HFFc6 (cell line): Measurements from ENCODE around the gene RIBC2. TPM values are rescaled to one million over a fixed set of nuclear protein-coding genes. Genes with fewer than 3 reads are reported as not detected.

Source experiments
- DNase-seq: peaks from one replicate; pipeline ENCODE4 v3.0.0-alpha.2; 2018
- H3K27ac Mint-ChIP-seq: 2 replicates; pipeline ENCODE4 v1.8.0; 2020; ENCODE audit warnings: mild to moderate bottlenecking, mixed read lengths
- H3K27me3 Mint-ChIP-seq: 2 replicates; pipeline ENCODE4 v1.8.0; 2021; ENCODE audit warnings: mild to moderate bottlenecking, moderate library complexity, mixed read lengths; ENCODE audit not compliant: insufficient read depth
- H3K36me3 Mint-ChIP-seq: 2 replicates; pipeline ENCODE4 v1.8.0; 2021; ENCODE audit warnings: low read depth, mixed read lengths
- H3K4me1 Mint-ChIP-seq: 2 replicates; pipeline ENCODE4 v1.8.0; 2020; ENCODE audit warnings: low read depth, mixed read lengths
- H3K4me3 Mint-ChIP-seq: 2 replicates; pipeline ENCODE4 v1.8.0; 2020; ENCODE audit warnings: mild to moderate bottlenecking, moderate library complexity, mixed read lengths
- H3K9me3 Mint-ChIP-seq: 2 replicates; pipeline ENCODE4 v1.8.0; 2020; ENCODE audit warnings: mild to moderate bottlenecking, mixed read lengths
- CTCF ChIP-seq: fragments of 200-600 bp; sonication (generic); IDR thresholded peaks from 2 replicates; pipeline ENCODE4 v1.5.0; 2021; ENCODE audit warnings: antibody characterized with exemption, mild to moderate bottlenecking
- total RNA-seq, 6 experiments: library from RNA; stranded (reverse); fragmentation: NEBNext Ultra II Directional; extraction: Animal tissue kit (Norgen Biotek cat#: 25700); gene quantifications; 2 replicates in 1 of 6; 3 replicates in 5 of 6; pipeline ENCODE4 v1.2.3, GENCODE V29; 2021

Gene RIBC2
- total RNA-seq, 6 experiments from 2014 or later = 1.0 to 3.7 (median 2.4) TPM

DNA sequence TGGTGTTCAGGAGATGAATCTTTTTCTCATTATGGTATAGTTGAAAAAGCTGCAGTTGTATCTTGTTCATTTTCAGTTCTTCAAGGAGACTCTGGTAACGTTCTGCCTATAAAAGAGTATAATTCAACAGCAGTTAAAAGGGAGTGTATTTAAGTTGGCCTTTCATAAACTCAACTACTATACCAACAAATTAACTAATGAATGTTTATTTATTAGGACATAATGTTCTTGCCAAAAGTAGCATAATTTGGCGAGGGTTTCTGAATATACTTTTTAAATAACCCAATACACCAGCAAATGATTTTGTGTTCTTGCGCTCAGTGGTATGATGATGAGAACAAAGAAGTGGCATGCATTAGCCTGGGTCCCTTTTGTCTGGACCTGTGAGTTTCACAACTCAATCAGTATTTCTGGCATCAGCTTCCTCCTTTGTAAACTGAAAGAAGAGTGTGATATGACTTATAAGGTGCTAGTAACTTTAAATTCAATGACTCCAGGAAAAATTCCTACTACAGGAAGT, 11.0 kb upstream of the RIBC2 start:
- H3K9me3 Mint-ChIP-seq = no peaks in the 10 kb centered on the region
- H3K36me3 Mint-ChIP-seq = no peaks in the 10 kb centered on the region
- no peak overlapping the region for H3K4me3 Mint-ChIP-seq
- H3K27ac Mint-ChIP-seq = no peak overlapping the region
- H3K27me3 Mint-ChIP-seq = peaks cover 28% of the 10 kb centered on the region
- H3K4me1 Mint-ChIP-seq = no peaks in the 10 kb centered on the region
- no peak for DNase-seq
- TF ChIP-seq CTCF = no peak

- Mint-ChIP-seq H3K27me3 (peaks cover 30% of the 10 kb centered on the region), H3K4me1 (no peaks in the 10 kb centered on the region), H3K36me3 (no peaks in the 10 kb centered on the region), H3K9me3 (no peaks in the 10 kb centered on the region), H3K4me3 (no peak overlapping the region), H3K27ac (no peak overlapping the region)
- DNase-seq = no peak
- no peak for TF ChIP-seq CTCF
Measured at GRCh38 chr22:45407793-45408192, 5.7 kb upstream of the RIBC2 start.

GRCh38 chr22:45413013-45413367, 503 bp upstream of the RIBC2 start:
- no peak overlapping the region for H3K4me3 Mint-ChIP-seq
- H3K9me3 Mint-ChIP-seq = no peaks in the 10 kb centered on the region
- no peaks in the 10 kb centered on the region for H3K36me3 Mint-ChIP-seq
- no peak for DNase-seq
- H3K27me3 Mint-ChIP-seq = peaks cover 13% of the 10 kb centered on the region
- H3K27ac Mint-ChIP-seq = no peak overlapping the region
- peaks cover 14% of the 10 kb centered on the region for H3K4me1 Mint-ChIP-seq
- no peak for TF ChIP-seq CTCF

- TF ChIP-seq CTCF = no peak
- peaks cover 14% of the 10 kb centered on the region for H3K4me1 Mint-ChIP-seq
- no peak for DNase-seq
- peaks cover 15% of the 10 kb centered on the region; the same call in 1 of the 2 replicates for H3K27me3 Mint-ChIP-seq
- H3K36me3 Mint-ChIP-seq = peaks cover 4% of the 10 kb centered on the region; the same call in 1 of the 2 replicates
- H3K27ac Mint-ChIP-seq = no peak overlapping the region
- no peaks in the 10 kb centered on the region for H3K9me3 Mint-ChIP-seq
- H3K4me3 Mint-ChIP-seq = no peak overlapping the region
Measured at GRCh38 chr22:45418056-45418769, 4.7 kb downstream of the RIBC2 start.

DNA sequence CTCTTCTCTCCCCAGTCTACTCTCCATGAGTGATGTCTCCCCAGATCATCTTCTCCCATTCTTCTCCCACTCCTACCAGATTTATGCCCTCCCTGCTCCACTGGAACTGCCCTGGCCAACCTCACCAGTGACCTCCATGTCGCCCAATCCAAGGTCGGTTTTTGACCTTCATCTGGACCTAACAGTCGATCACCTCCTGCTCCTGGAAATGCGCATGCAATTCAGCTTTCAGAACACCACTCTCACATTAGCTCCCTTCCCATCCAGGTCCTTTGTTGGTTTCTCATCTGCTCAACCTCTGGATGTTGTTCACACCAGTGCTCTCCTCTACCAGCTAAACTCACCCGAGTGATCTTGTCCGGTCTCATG, 5.3 kb downstream of the RIBC2 start:
- Mint-ChIP-seq H3K36me3 (peaks cover 4% of the 10 kb centered on the region; the same call in 1 of the 2 replicates), H3K4me1 (peaks cover 12% of the 10 kb centered on the region), H3K27me3 (peaks cover 15% of the 10 kb centered on the region; the same call in 1 of the 2 replicates), H3K9me3 (no peaks in the 10 kb centered on the region), H3K27ac (no peak overlapping the region), H3K4me3 (no peak overlapping the region)
- no peak for DNase-seq
- no peak for TF ChIP-seq CTCF
